ENCODE data around the gene SNPH.
"Not testable (repeated sequence)": the region's sequence is repeated elsewhere in the genome, so short reads cannot be mapped to it uniquely, and the experiment has no call there.

The SNPH gene

GRCh38 chr20:1341561-1342265, 75.6 kb downstream of the SNPH start:
- no peak for FAIRE-seq

- not testable (repeated sequence) for FAIRE-seq
Observed at GRCh38 chr20:1343446-1344124, 77.5 kb downstream of the SNPH start.

DNA sequence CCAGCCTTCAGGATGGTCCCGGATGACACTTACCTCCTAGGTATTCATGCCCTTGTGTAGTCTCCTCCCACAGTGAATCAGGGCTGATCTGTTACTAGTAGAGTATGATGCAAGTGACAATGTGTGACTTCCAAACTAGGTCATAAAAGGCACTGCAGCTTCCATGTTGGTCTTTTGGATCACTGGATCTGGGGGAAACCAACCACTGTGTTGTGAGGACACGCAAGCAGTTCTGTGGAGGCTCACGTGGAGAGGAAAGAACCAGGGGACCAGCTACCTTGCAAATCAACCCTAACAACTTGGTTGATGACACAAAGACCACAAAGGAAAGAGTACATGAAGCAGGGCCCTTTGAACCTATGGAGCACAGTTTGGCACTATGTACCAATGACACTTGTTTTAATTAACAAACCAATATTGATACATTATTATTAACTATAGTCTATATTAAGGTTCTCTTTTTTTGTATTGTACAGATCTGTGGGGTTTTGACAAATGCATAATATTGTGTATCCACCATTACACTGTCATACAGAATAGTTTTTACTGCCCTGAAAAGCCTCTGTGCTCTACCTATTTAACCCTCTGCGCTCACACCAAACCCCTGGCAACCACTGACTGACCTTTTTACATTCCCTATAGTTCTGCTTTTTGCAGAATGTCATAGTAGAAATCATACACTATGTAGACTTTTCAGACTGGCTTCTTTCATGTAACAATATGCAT, 79.1 kb downstream of the SNPH start:
- no peak for FAIRE-seq

GRCh38 chr20:1345756-1346093, 79.6 kb downstream of the SNPH start:
- FAIRE-seq = no peak

GRCh38 chr20:1346315-1346969, 80.3 kb downstream of the SNPH start:
- FAIRE-seq = no peak

DNA sequence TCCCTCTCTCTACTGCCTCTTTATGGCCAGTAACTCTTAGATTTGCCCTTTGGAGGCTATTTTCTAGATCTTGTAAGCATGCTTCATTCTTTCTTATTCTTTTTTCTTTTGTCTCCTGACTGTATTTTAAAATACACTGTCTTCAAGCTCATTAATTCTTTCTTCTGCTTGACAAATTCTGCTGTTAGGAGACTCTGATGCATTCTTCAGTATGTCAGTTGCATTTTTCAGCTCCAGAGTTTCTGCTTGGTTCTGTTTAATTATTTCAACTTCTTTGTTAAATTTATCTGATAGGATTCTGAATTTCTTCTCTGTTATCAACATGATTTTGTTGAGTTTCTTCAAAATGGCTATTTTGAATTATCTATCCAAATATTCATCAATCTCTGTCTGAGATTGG, 87.9 kb downstream of the SNPH start:
- FAIRE-seq = no peak

- FAIRE-seq = no peak
Observed at GRCh38 chr20:1357921-1358671, 92.0 kb downstream of the SNPH start.
